ENCODE data around the gene EXD3.
A peak's percentile ranks its signal among the peaks of the same experiment; 100 is the strongest.

EXD3 gene

GRCh38 chr9:137409515-137409914 lies 13.4 kb downstream of the EXD3 start:
- no peak for TF ChIP-seq CTCF (conservative IDR thresholded peaks at IDR 0.05; ENCODE audit: low read depth)
- H3K27ac ChIP-seq = peak overlapping the region; percentile 93
- POLR2A ChIA-PET (ENCODE audit: low non-redundant PET) = no interaction called here
- CTCF ChIA-PET = interaction anchor here (0.6 to 2.0 kb wide), 4 partner anchors 14 to 922 kb away, joined by 3 to 10 read pairs (median 4); partner anchors contain the start of genes EXD3 and NOXA1
- DNase-seq (ENCODE audit: low spot score) = no peak

DNA sequence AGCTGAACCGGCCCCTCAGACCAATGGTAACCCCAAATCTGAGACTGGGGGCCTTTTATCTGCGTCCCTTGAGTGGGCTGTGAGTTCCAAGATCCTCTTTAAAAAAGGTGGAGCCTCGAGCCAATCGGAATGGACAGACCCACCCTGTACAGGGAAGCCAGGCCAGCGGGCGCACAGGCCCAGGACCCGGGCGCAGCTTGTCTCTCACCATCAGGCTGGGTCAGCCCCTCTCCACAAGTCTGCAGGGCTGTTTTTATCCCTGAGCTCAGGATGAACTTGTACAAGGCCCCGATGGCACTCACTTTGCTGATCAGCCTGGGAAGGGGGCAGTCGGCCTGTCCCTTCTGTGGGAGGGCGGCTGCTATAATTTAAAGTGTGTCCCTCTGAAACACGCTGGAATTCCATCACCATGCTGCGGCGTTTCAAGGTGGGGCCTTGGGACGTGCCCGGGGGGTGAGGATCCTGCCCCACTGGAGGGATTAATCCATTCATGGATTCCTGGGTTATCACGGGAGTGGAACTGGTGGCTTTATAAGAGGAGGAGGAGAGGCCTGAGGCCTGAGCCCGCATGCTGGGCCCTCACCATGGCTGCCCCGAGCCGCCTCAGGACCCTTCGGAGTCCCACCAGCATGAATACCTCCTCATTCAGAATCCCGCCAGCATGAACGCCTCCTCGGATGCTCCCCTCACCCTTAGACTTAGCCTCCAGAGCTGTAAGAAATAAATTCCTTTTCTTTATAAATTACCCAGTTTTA lies 14.1 kb downstream of the EXD3 start:
- CTCF ChIA-PET = interaction anchor here (0.6 to 2.0 kb wide), 4 partner anchors 14 to 921 kb away, joined by 3 to 10 read pairs (median 4); partner anchors contain the start of genes EXD3 and NOXA1
- no peak for DNase-seq (ENCODE audit: low spot score)

DNA sequence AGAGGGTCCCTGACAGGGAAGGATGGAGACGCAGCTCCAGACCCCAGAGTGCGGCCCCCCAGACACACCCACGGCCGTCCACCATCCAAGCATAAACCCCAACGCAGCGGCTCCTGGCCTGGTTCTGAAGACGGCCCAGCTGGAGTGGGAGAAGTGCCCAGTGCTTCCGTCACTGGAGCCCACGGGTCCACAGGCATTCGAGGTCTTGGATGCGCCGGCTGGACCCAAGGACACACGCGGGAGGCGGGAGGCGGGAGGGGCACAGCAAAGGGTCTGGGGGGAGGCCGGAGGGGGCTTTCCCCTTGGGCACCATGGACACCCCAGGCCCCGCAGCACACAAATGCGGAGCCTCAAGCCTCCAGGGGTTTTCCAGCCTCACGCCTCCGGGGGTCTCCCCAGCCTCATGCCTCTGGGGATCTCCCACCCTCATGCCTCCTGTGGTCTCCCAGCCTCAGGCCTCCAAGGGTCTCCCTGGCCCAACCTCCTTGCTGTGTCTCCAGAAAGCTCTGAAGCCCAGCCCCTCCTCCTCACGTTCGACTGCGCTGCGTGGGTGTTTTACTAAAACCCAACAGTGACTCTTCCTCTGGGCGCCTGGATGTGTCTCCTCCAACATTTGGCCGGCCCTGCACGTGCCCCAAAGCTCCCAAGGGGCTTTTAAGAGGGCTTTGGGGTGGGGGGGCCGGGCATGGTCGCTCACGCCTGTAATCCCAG lies 15.2 kb downstream of the EXD3 start:
- no peak for TF ChIP-seq CTCF (conservative IDR thresholded peaks at IDR 0.05; ENCODE audit: low read depth)
- POLR2A ChIA-PET (ENCODE audit: low non-redundant PET) = no interaction called here
- no peak for DNase-seq (ENCODE audit: low spot score)
- CTCF ChIA-PET = interaction anchor here (0.7 to 2.0 kb wide), 2 partner anchors 15 to 104 kb away, joined by 5 to 10 read pairs; partner anchors contain the start of genes EXD3 and NOXA1
- H3K27ac ChIP-seq = peak overlapping the region; percentile 93; the same call in 1 of the 2 replicates

More for the DNA sequence above, 14.1 kb downstream of the EXD3 start:
- no peak for TF ChIP-seq CTCF (conservative IDR thresholded peaks at IDR 0.05; ENCODE audit: low read depth)
- H3K27ac ChIP-seq = peak overlapping the region; percentile 93
- POLR2A ChIA-PET (ENCODE audit: low non-redundant PET) = no interaction called here

GRCh38 chr9:137406876-137407589 lies 15.9 kb downstream of the EXD3 start:
- POLR2A ChIA-PET (ENCODE audit: low non-redundant PET) = no interaction called here
- peak; percentile 89 for TF ChIP-seq CTCF (conservative IDR thresholded peaks at IDR 0.05; ENCODE audit: low read depth)
- H3K27ac ChIP-seq = no peak overlapping the region
- peak; percentile 53 for DNase-seq (ENCODE audit: low spot score)
- CTCF ChIA-PET = interaction anchor here (0.7 kb wide), 1 partner anchor 103 kb away, joined by 5 read pairs; no protein-coding TSS in a partner anchor

GRCh38 chr9:137406085-137406760 lies 16.7 kb downstream of the EXD3 start:
- DNase-seq (ENCODE audit: low spot score) = no peak
- POLR2A ChIA-PET (ENCODE audit: low non-redundant PET) = interaction anchor here (0.6 kb wide), 1 partner anchor 31 kb away, joined by 5 read pairs; no protein-coding TSS in a partner anchor
- no peak for TF ChIP-seq CTCF (conservative IDR thresholded peaks at IDR 0.05; ENCODE audit: low read depth)
- H3K27ac ChIP-seq = no peak overlapping the region
- CTCF ChIA-PET = no interaction called here

Data from RWPE1 (cell line).